NCI-H2227 treated with DMSO at 0.1 percent for 48 hours (cell line): ENCODE measurements around the gene CRIP3.

Experiments used
- DNase-seq: peaks from one replicate; lab custom pipeline; 2025; lab: John Stamatoyannopoulos, UW

The CRIP3 gene

DNA sequence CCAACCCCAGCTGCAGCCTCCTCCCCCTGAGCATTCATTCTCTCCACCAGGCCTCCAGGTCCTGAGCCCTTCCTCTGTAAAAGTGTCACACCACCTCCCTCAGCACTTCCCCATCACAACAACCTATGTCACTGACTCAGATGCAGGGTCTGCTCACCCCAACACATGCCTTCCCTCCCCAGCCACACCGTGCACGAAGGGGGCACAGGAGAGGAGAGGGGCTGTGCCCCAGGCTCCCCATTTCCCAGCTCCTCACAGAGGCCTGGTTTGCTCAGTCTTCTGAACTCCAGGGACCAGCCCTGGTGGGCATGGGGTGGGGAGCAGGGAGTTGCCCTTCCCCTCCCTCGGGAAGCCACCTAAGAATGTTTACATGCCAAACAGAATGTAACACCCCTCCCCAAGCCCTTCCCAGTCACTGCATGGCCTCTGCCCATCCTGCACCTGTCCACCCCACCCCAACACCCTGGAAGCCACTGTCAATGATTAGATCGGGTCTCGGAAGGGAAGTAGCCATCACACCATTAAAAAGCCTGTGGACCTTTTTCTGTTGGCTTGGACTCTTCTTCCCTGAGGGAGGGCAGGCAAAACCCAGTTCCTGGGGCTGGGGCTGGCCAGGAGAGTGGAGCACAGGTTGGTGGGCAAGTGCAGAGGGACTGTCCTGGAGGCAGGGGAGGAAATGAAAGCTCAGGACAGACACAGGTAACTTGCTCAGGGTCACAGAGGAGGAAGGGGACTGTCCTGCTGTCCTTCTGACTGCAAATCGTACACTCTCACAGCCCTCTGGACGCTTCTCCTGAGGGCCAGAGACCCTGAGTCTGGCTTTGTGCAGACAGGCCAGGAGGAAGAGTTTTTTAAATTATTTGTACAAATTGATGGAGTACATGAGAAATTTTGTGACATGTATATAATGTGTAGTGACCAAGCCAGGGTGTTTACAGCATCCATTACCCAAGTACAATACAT lies 20.6 kb downstream of the CRIP3 start:
- no peak for DNase-seq

DNA sequence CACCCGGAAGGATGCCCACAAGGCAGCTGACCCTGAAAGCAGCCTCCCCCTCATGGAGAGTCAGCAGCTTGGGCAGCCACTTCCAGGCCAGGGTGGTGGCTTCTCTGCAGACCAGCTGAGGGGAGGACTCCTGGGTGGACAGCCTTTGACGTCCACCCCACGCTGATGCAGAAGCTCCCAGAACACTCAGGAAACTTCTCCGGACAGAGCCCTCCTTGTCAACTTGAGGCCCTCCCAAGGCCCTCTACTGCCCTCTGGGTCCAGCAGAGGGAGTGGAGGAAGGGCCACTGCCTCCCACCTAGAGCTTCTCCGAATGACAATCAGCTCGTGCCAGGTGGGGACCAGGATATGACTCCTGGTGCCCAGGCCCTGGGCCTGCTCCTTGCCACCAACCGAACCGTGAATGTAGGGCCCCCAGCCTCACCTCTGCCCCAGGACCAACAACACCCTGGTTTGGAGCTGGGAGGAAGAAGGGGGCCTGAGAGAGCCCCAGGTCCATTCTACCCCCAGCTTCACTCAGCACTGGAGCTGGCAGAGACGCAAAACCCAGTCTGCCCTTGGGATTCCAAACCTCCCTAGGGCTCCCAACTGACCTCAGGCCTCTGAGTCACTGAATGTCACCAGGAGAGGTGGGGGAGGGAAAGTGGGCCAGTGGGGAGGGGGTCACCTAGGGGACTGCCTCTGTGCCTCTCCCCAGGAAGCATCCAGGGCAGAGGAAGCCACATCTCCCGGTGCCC lies 21.5 kb downstream of the CRIP3 start:
- DNase-seq, result no peak

DNA sequence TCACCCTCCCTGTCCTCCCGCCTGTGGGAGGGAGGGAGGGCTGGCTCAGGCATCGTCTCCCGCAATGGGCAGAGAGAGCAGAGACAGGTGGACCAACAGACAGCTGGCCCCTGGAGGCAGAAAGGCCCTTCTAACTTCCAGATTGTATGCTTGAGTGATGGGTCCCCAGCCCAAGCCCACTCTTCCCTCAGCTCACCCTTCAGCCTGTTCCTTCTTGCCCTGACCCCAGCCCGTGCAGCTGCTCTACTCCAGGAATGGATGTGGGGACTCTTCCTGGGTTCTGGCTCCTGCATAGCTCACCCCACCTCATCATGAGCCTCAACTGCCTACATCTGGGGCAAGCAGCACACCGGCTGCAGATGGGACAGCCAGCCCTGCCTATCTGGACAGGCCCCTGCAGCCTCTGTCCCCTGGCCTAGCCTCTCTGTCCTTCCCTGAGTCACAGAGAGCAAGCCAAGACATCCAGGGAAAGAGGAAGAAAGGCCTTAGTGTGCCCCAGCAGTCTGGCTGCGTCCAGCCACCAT lies 22.1 kb downstream of the CRIP3 start:
- DNase-seq, result no peak

- DNase-seq, result no peak
Measured at GRCh38 chr6:43285832-43286231, 22.8 kb downstream of the CRIP3 start.

DNA sequence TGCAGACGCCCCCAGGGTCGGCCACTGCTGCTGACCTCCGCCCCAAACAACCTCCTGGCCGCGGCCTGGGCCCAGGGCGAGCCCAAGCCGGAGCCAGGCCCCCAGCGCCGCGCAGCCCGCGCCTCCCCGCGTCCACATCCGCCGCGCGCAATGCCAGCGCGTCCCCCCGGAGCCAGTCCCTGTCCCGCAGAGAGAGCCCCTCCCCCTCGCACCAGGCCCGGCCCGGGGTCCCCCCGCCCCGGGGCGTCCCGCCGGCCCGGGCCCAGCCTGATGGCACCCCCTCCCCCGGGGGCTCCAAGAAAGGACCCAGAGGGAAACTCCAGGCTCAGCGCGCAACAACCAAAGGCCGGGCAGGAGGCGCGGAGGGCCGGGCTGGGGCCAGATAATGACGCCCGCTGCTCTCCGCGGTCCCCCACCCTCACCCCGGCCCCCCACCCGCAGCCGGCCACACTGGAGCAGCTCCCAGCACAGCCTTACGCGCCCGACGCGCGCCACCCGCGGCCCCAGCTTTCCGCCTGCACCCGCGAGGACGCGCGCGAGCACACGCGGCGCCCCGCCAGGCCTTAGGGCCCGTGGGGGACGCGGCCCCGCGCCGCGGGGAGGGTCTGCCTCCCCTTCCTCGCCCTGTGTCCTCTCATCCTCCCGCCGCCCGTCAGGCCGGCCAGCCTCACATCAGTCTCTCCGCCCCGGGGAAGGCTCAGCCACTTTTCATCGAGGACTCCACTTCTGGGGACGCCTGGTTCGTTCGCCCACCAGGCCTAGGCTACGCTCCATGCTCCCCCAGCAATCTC lies 23.4 kb downstream of the CRIP3 start:
- no peak for DNase-seq

DNA sequence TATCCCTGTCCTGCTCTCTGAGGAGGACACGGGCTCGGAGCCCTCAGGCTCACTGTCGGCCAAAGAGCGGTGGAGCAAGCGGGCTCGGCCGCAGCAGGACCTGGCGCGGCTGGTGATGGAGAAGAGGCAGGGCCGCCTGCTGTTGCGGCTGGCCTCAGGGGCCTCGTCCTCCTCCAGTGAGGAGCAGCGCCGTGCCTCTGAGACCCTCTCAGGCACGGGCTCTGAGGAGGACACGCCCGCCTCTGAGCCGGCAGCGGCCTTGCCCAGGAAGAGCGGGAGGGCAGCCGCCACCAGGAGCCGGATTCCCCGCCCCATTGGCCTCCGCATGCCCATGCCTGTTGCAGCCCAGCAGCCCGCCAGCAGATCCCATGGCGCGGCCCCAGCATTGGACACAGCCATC lies 24.7 kb downstream of the CRIP3 start:
- DNase-seq, result no peak

DNA sequence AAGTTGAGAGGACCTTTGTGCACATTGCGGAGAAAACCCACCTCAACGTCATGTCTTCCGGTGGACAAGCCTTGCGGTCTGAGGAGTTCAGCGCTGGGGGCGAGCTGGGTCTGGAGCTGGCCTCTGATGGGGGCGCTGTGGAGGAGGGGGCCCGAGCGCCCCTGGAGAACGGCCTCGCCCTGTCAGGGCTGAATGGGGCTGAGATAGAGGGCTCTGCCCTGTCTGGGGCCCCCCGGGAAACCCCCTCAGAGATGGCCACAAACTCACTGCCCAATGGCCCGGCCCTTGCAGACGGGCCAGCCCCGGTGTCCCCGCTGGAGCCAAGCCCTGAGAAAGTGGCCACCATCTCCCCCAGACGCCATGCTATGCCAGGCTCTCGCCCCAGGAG lies 25.1 kb downstream of the CRIP3 start:
- no peak for DNase-seq

DNA sequence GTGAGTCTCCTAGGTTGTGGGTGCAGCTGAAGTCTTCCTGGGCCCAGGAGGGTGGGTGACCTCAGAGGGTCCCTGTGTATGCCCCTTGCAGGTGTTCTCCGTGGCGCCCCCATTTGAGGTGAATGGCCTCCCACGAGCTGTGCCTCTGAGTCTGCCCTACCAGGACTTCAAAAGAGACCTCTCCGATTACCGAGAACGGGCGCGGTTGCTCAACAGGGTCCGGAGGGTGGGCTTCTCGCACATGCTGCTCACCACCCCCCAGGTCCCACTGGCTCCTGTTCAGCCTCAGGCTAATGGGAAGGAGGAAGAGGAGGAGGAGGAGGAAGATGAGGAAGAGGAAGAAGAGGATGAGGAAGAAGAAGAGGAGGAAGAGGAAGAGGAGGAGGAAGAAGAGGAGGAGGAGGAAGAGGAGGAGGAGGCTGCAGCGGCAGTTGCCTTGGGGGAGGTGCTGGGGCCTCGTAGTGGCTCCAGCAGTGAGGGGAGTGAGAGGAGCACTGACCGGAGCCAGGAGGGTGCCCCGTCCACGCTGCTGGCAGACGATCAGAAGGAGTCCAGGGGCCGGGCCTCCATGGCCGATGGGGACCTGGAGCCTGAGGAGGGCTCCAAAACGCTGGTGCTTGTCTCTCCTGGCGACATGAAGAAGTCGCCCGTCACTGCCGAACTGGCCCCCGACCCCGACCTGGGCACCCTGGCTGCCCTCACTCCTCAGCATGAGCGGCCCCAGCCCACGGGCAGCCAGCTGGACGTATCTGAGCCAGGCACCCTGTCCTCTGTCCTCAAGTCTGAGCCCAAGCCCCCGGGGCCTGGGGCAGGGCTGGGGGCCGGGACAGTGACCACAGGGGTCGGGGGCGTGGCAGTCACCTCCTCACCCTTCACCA lies 25.8 kb downstream of the CRIP3 start:
- no peak for DNase-seq

GRCh38 chr6:43282060-43282459 lies 26.6 kb downstream of the CRIP3 start:
- DNase-seq, result no peak

DNA sequence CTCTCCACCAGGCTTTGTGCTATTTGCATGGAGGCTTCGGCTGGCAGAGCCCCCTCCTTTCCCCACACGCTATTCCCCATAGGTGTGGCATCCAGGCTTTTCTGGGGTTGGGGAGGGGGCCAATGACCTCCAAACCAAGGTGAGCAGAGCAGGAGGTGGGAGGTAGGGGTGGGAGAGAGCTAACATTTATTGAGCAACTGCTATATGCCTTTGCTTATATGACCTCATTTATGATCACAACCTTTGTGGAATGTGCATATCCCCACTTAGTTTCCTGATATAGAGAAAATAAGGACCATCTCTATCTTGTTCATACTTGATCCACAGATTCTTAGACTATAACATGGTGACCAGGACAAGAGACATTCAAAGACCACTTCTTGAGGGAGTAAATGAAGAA lies 28.4 kb downstream of the CRIP3 start:
- DNase-seq, result no peak

DNA sequence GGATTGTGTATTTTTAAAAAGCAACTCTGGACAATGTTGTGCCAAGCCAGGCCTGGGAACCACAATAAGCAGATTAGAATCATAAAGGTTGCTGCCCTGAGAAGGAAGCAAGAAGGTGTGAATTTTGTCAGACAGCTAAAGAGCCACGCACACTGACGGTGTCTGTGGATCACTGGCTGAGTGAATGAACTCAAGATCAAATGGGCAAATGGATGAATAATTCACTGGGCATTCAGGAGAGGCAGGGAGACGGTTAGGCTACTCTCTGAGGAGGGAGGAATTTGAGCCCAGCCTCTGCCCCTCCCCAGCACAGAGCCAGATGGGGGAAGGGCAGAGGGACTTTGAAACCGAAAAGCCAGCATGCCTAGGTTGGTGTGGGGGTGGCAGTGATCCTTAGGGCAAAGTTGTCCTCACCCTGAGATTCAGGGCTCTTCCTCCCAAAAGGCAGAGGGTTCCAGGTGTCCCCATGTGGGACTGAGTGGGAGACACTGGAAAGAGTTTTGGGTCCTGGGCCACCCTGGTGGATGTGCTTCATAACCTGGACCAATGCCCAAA lies 30.0 kb downstream of the CRIP3 start:
- DNase-seq, result no peak

DNA sequence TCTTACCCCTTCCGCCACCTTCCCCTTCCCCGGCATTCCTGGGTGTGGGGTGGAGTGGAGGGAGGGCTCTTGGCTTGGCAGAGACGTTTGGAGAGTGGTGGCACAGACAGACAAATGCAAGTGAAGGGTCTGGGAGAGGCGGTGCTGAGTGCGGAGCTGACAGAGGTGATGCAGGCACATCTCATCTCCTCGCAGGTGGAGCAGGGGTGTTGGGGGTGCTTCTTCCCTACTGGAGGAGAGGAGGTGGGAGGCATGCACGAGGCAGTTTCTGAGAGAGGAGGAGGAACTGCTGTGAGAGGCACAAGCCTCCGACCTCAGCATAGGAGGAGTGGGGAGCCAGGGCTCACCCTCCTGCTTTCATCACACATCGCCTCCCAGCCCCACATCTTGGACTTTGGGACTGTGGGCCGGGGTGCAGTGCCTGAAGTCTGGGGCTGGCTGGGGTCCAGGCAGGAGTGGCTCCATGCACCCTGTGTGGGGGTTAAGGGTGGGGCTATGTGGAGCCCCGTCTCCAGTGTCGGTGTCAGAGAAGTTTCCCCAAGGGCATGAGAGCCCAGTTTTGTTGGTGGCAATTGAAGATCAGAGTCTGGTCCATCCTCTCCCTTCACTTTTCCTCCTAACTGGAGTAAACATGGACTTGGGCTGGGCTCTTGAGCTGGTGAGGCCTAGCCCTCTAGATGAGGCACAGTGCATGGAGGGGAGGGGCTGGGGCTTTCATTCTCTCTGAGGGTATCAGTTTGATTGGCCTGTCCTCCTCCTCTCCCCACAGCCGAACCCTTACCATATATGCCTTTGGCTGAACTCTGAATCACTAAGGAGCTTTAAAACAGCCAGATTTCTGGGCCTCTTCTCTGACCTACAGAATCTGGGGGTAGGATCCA lies 30.7 kb downstream of the CRIP3 start:
- no peak for DNase-seq

DNA sequence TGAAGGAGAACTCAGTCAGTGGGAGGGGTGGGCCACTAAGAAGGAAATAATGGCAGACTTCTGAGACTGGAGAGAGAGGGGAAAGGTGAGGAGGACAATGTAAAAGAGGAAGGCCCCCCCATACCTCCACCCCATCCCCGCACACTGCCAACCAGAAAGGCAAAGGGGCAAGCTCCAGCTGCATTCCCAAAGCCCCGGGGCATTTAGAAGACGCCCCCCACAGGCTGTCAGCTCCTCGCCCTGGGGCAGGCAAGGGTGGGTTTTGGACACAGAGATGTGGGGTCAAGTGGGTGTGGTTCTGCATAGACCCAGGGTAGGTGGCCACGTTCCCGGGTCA lies 31.4 kb downstream of the CRIP3 start:
- no peak for DNase-seq

DNA sequence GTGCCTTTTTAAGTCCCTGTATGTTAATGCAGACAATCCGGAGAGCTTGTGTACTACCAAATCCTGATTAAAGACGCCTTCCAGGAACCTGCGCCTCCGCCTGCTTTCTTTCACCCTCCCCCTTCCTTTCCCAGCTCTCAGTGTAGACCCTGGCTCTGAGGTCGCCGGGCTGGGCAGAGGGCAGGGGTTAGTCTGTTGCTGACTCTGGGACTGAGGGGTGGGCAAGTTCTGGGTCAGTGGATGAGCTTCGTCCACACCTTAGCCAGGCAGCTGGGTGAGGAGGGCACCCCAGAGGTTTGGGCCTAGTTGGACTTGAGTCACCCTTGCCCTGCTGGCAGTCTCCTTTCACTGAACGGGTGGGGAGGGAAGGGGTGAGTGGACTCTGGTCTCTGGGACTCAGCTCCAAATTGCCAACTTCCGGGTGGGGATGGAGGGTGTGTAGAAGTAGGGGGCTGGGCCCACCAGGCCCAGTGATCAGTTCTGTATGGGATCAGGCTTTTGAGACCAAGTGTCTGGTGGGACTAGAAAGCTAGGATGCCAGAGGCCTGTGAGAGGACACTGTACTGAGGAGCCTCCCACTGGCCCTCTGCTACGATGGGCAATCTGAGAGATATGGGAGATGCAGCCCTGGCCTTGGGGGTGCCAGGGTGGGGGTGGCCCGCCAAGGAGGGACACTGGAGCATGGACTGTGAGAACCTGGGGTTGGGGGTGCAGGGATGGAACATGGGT lies 31.9 kb downstream of the CRIP3 start:
- DNase-seq, result no peak

DNA sequence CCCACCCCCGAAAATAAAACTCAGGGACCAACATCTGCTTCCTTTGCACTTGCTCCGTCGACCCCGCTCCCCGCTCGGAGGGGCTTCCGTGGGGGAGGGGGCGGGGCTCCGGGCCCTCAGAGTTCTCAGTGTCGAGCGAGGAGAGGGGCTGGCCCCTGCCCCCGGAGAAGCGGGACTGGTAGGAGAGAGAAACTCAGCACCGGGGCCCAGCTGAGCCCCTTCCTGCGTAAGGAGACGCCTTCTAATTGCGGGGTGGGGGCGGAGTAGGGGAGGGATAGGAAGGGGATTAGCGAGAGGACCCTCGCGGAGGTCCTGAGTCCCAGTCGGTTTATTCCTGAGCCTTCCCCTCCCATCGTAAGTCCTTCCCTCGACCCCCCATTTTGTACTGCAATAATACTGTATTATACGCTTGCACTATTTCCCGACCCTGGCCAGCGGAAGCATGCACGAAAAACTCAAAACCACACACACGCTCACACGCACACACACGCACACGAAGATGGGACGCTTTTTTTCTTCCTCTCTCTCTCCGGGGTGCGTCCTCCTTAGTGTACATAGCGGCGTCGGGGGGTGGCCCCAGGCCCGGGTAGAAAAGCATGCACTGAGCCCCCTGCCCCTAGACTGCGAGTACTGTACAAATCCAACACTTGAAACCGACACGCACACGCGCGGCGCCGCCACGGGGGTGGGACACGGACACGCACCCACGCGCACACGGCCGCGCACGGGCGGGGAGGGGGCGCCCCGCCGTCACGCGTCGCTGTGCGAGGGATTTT lies 32.6 kb downstream of the CRIP3 start:
- no peak for DNase-seq

- DNase-seq, result no peak
Measured at GRCh38 chr6:43274916-43275597, 33.6 kb downstream of the CRIP3 start.

- DNase-seq, result no peak
Measured at GRCh38 chr6:43274127-43274915, 34.3 kb downstream of the CRIP3 start.
